Measurements from ENCODE around the gene DMRT3. TPM values are rescaled to one million over a fixed set of nuclear protein-coding genes. Genes with fewer than 3 reads are reported as not detected.

The DMRT3 gene
- total and polyA plus RNA-seq, 9 of the 15 experiments (the other 6 are each of a cell fraction or from before 2014, with no cell fraction given), result not detected

DNA sequence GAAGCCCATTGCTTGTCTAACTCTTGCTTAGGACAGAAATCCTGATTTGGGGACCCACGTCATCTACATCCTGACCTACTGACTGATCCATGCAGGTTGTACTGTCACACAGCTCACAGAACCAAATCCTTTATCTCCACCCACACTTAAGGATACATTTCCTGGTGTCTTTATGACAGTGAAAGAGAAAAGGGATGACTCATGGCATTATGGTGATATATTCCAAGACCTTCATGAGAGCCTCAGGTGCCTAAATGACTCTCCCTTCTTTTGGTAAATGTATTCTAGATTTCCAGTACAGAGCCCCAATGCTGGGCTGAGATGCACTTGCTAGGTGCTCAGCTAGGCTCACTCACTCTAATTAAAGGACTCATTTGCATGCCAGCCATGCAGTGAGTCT lies 47.7 kb downstream of the DMRT3 start (continued):
- no peak for TF ChIP-seq SFPQ (IDR thresholded peaks at IDR 0.05; ENCODE audit: low read depth, low read length)
- TF ChIP-seq ZNF324 (CRISPR knock-in tag; IDR thresholded peaks at IDR 0.05), result no peak
- no peak for TF ChIP-seq U2AF1 (optimal IDR thresholded peaks at IDR 0.05; ENCODE audit: low read depth, low read length)
- no peak for TF ChIP-seq MXD1 (CRISPR knock-in tag; IDR thresholded peaks at IDR 0.05; ENCODE audit: borderline replicate concordance, poor library complexity, severe bottlenecking)
- no peak for TF ChIP-seq HEY1 (CRISPR knock-in tag; IDR thresholded peaks at IDR 0.05; ENCODE audit: borderline replicate concordance)
- TF ChIP-seq ZFP30 (CRISPR knock-in tag; IDR thresholded peaks at IDR 0.05; ENCODE audit: borderline replicate concordance), result no peak
- no peak for TF ChIP-seq SOX6 (IDR thresholded peaks at IDR 0.05)
- no peak for TF ChIP-seq FOXM1 (IDR thresholded peaks at IDR 0.05; ENCODE audit: low read depth)
- TF ChIP-seq FOXM1 (CRISPR knock-in tag; IDR thresholded peaks at IDR 0.05; ENCODE audit: low read depth), result no peak
- no peak for TF ChIP-seq ZBTB1 (CRISPR knock-in tag; IDR thresholded peaks at IDR 0.05; ENCODE audit: borderline replicate concordance, low read depth)
- TF ChIP-seq, protein P1, sequence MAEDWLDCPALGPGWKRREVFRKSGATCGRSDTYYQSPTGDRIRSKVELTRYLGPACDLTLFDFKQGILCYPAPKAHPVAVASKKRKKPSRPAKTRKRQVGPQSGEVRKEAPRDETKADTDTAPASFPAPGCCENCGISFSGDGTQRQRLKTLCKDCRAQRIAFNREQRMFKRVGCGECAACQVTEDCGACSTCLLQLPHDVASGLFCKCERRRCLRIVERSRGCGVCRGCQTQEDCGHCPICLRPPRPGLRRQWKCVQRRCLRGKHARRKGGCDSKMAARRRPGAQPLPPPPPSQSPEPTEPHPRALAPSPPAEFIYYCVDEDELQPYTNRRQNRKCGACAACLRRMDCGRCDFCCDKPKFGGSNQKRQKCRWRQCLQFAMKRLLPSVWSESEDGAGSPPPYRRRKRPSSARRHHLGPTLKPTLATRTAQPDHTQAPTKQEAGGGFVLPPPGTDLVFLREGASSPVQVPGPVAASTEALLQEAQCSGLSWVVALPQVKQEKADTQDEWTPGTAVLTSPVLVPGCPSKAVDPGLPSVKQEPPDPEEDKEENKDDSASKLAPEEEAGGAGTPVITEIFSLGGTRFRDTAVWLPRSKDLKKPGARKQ (CRISPR knock-in tag; IDR thresholded peaks at IDR 0.05), result no peak

All from K562 (cell line).